Gastroesophageal sphincter (tissue), 4 donors: ENCODE measurements around the gene DYRK3. TPM values are rescaled to one million over a fixed set of nuclear protein-coding genes. Genes with fewer than 3 reads are reported as not detected.
A peak's percentile ranks its signal among the peaks of the same experiment; 100 is the strongest.

ENCODE experiments used
- ATAC-seq: fragments of 150-250 bp; one replicate; pipeline ENCODE4 v1.9.1; 2016; ENCODE audit warnings: mild to moderate bottlenecking, moderate library complexity
- H3K27ac ChIP-seq, 4 donors: fragments of 200-600 bp; sonication (generic) in 3 of 4; 1 replicate in 3 of 4; 2 replicates in 1 of 4; pipeline ENCODE4 v1.5.1; 2016 to 2019
- H3K27me3 ChIP-seq: fragments of 200-600 bp; sonication (generic); one replicate; pipeline ENCODE4 v1.5.1; 2019
- H3K36me3 ChIP-seq, 2 donors: fragments of 200-600 bp; sonication (generic); one replicate each; pipeline ENCODE4 v1.5.1; 2019; ENCODE audit warnings: control low read depth in 1 of 2
- H3K4me1 ChIP-seq, 3 donors: fragments of 200-600 bp; sonication (generic); 1 replicate in 2 of 3; 2 replicates in 1 of 3; pipeline ENCODE4 v1.5.1; 2016 to 2019; ENCODE audit warnings: control low read depth in 2 of 3
- H3K4me3 ChIP-seq, 2 donors: fragments of 200-600 bp; sonication (generic); one replicate each; pipeline ENCODE4 v1.5.1; 2019; ENCODE audit warnings: mild to moderate bottlenecking in 1 of 2, moderate library complexity in 1 of 2
- H3K9me3 ChIP-seq, 3 donors: fragments of 200-600 bp; sonication (generic); one replicate each; pipeline ENCODE4 v1.5.1; 2017 to 2019; ENCODE audit warnings: control low read depth in 2 of 3
- EP300 ChIP-seq: sonication (generic); formaldehyde crosslinking; IDR thresholded peaks from one replicate; pipeline ENCODE4 v1.6.1; 2017; ENCODE audit warnings: antibody characterized with exemption, mild to moderate bottlenecking
- POLR2A ChIP-seq, 2 donors: fragments of 450-650 bp; IDR thresholded peaks; one replicate each; pipeline ENCODE4 v1.6.1; 2017; ENCODE audit warnings: antibody characterized with exemption in 2 of 2, mild to moderate bottlenecking in 2 of 2, moderate library complexity in 1 of 2
- POLR2AphosphoS5 ChIP-seq: sonication (generic); formaldehyde crosslinking; IDR thresholded peaks from one replicate; pipeline ENCODE4 v1.6.1; 2017; ENCODE audit warnings: antibody characterized with exemption
- WGBS, 2 donors: methylation state at CpG; one replicate each; pipeline ENCODE4 v1.1.5; 2018; ENCODE audit warnings: low coverage in 1 of 2; 5-methylcytosine and 5-hydroxymethylcytosine counted together
- total RNA-seq, 4 donors: library from RNA; depleted of rRNA; stranded (reverse); fragments of >200 nt; gene quantifications; one replicate each; pipeline ENCODE4 v1.1.0, GENCODE V29; 2016
- TF ChIP-seq, protein P1 (sequence below), 4 experiments: fragments of 200-600 bp in 2 of 4; fragments of 450-650 bp in 2 of 4; sonication (generic) in 1 of 4; IDR thresholded peaks; one replicate each; pipeline ENCODE4 v1.5.1; 2017 to 2019; ENCODE audit warnings: antibody characterized with exemption in 4 of 4, mild to moderate bottlenecking in 2 of 4, moderate library complexity in 2 of 4

DYRK3 gene
- total RNA-seq, result 10 to 100 TPM in 1 of 4 donors, 1 to 10 TPM in 3; 5.0 to 14.9 (median 8.4) TPM

DNA sequence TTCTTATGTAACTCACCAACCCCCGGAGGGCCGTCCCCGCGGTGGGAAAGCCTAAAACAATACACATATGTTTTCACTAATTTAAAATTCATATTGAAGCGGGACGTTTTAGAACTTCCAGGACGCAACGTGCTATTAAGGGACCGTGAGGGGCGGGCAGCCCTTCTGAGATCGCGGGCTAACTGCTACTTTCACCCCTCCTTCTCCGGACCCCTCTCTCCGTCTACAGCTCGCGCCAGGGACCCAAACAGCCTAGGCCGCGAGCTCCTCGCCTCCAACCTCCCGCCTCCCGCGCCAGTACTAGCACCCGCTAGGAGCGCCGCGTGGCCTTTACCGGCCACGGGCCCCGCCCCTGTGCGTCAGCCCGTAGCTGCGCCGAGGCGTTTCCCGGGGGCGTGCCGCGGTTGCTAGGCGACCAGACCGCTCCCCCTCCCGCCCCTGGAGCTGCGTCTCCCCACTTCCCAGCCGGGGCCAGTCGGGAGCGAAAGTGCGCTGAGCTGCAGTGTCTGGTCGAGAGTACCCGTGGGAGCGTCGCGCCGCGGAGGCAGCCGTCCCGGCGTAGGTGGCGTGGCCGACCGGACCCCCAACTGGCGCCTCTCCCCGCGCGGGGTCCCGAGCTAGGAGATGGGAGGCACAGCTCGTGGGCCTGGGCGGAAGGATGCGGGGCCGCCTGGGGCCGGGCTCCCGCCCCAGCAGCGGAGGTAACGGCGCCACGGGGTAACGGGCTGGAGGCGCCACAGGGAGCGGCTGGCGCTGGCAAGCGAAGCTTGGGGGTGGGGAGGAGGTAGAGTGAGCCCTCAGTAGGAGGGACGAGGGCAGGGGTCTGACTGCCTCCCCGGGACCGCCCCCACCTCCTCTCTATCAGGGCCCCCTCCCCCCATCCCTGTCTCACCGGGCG is at the start of gene DYRK3:
DYRK3 (plus strand) TSS at position 457 of the 898 bp plus-strand sequence; CDS start at position 625, 168 bp downstream.
- H3K9me3 ChIP-seq, result no peaks in the 10 kb centered on the region

DNA sequence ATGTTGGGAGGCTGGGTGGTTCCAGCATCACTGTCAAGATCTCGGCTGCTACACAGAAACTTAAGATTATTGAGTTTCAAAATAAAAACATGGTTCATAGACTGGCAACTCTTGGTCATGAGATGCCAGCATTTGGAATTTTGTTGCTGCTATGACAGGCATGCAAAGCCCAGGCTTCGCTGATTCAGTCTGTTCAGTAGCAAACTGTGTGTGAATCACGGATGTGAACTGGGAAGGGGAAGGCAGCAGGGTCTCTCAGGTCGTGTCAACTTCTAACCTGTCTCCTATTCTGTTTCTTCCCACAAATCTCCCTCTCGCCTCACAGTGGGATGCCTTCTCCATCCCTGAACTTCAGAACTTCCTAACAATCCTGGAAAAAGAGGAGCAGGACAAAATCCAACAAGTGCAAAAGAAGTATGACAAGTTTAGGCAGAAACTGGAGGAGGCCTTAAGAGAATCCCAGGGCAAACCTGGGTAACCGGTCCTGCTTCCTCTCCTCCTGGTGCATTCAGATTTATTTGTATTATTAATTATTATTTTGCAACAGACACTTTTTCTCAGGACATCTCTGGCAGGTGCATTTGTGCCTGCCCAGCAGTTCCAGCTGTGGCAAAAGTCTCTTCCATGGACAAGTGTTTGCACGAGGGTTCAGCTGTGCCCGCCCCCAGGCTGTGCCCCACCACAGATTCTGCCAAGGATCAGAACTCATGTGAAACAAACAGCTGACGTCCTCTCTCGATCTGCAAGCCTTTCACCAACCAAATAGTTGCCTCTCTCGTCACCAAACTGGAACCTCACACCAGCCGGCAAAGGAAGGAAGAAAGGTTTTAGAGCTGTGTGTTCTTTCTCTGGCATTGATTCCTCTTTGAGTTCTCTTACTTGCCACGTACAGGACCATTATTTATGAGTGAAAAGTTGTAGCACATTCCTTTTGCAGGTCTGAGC is 48.6 kb upstream of the DYRK3 start:
- H3K4me1 ChIP-seq, result peaks cover 0 to 44% (median 3%) of the 10 kb centered on the region in 3 donors
- peak overlapping the region in 3 of 4 donors; percentile 19 to 58 (median 39) for H3K27ac ChIP-seq
- ATAC-seq, result no peak
- H3K9me3 ChIP-seq, result no peaks in the 10 kb centered on the region
- TF ChIP-seq POLR2AphosphoS5, result no peak
- TF ChIP-seq POLR2A (IDR thresholded peaks at IDR 0.05), result no peak
- no peak for TF ChIP-seq EP300
- TF ChIP-seq, protein P1, sequence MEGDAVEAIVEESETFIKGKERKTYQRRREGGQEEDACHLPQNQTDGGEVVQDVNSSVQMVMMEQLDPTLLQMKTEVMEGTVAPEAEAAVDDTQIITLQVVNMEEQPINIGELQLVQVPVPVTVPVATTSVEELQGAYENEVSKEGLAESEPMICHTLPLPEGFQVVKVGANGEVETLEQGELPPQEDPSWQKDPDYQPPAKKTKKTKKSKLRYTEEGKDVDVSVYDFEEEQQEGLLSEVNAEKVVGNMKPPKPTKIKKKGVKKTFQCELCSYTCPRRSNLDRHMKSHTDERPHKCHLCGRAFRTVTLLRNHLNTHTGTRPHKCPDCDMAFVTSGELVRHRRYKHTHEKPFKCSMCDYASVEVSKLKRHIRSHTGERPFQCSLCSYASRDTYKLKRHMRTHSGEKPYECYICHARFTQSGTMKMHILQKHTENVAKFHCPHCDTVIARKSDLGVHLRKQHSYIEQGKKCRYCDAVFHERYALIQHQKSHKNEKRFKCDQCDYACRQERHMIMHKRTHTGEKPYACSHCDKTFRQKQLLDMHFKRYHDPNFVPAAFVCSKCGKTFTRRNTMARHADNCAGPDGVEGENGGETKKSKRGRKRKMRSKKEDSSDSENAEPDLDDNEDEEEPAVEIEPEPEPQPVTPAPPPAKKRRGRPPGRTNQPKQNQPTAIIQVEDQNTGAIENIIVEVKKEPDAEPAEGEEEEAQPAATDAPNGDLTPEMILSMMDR (IDR thresholded peaks at IDR 0.05), result no peak
- H3K36me3 ChIP-seq, result peaks cover 0 to 84% of the 10 kb centered on the region in 2 donors
- no peak overlapping the region for H3K4me3 ChIP-seq
- H3K27me3 ChIP-seq, result no peaks in the 10 kb centered on the region
- WGBS, 2 donors, result 69 to 72% methylated on average over 7 to 9 of the region's 13 CpGs

More for the DNA sequence above, at the start of gene DYRK3:
- TF ChIP-seq POLR2A (IDR thresholded peaks at IDR 0.05) (peak; percentile 74 to 92), POLR2AphosphoS5 (peak; percentile 98), EP300 (no peak)
- TF ChIP-seq, protein P1 (IDR thresholded peaks at IDR 0.05), result peak in 3 of 4 experiments; percentile 13 to 35 (median 26)
- Histone ChIP-seq H3K36me3 (peaks cover 0 to 4% of the 10 kb centered on the region in 2 donors), H3K4me3 (peak within 1 kb of the TSS; percentile 64 to 76), H3K4me1 (peaks cover 0 to 50% (median 16%) of the 10 kb centered on the region in 3 donors), H3K27ac (peak within 1 kb of the TSS; percentile 34 to 90 (median 86)), H3K27me3 (no peaks in the 10 kb centered on the region)
- 0 to 1% methylated on average over 10 of the region's 84 CpGs for WGBS, 2 donors
- peak; percentile 92 for ATAC-seq

DNA sequence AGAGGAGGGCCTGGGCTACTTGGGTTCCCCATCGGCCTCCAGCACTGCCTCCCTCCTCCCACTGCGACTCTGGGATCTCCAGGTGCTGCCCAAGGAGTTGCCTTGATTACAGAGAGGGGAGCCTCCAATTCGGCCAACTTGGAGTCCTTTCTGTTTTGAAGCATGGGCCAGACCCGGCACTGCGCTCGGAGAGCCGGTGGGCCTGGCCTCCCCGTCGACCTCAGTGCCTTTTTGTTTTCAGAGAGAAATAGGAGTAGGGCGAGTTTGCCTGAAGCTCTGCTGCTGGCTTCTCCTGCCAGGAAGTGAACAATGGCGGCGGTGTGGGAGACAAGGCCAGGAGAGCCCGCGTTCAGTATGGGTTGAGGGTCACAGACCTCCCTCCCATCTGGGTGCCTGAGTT is 47.4 kb upstream of the DYRK3 start:
- WGBS, 2 donors, result 50% methylated on average over 1 of the region's 14 CpGs; no CpG with 5 or more reads in 1 of the 2 donors
- Histone ChIP-seq H3K36me3 (peaks cover 0 to 95% of the 10 kb centered on the region in 2 donors), H3K27me3 (no peaks in the 10 kb centered on the region), H3K9me3 (no peaks in the 10 kb centered on the region), H3K4me1 (peaks cover 0 to 44% (median 3%) of the 10 kb centered on the region in 3 donors), H3K27ac (peak overlapping the region in 3 of 4 donors; percentile 19 to 58 (median 39)), H3K4me3 (no peak overlapping the region)
- TF ChIP-seq, protein P1 (IDR thresholded peaks at IDR 0.05), result no peak
- TF ChIP-seq EP300 (no peak), POLR2A (IDR thresholded peaks at IDR 0.05) (no peak)
- ATAC-seq, result no peak

DNA sequence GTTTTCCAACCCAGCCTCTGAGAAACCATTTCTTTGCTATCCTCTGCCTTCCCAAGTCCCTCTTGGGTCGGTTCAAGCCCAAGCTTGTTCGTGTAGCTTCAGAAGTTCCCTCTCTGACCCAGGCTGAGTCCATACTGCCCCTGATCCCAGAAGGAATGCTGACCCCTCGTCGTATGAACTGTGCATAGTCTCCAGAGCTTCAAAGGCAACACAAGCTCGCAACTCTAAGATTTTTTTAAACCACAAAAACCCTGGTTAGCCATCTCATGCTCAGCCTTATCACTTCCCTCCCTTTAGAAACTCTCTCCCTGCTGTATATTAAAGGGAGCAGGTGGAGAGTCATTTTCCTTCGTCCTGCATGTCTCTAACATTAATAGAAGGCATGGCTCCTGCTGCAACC is 46.8 kb upstream of the DYRK3 start:
- peak overlapping the region in 3 of 4 donors; percentile 19 to 58 (median 39) for H3K27ac ChIP-seq
- peaks cover 0 to 98% of the 10 kb centered on the region in 2 donors for H3K36me3 ChIP-seq
- ATAC-seq, result no peak
- no peak for TF ChIP-seq POLR2A (IDR thresholded peaks at IDR 0.05)
- no peak for TF ChIP-seq POLR2AphosphoS5
- no peak for TF ChIP-seq EP300
- TF ChIP-seq, protein P1 (IDR thresholded peaks at IDR 0.05), result no peak
- 58 to 78% methylated on average over 2 to 6 of the region's 6 CpGs for WGBS, 2 donors
- H3K4me1 ChIP-seq, result peaks cover 0 to 44% (median 3%) of the 10 kb centered on the region in 3 donors
- no peaks in the 10 kb centered on the region for H3K9me3 ChIP-seq
- no peak overlapping the region for H3K4me3 ChIP-seq
- H3K27me3 ChIP-seq, result no peaks in the 10 kb centered on the region
